ENCODE data around the gene TRAPPC8.

DNA sequence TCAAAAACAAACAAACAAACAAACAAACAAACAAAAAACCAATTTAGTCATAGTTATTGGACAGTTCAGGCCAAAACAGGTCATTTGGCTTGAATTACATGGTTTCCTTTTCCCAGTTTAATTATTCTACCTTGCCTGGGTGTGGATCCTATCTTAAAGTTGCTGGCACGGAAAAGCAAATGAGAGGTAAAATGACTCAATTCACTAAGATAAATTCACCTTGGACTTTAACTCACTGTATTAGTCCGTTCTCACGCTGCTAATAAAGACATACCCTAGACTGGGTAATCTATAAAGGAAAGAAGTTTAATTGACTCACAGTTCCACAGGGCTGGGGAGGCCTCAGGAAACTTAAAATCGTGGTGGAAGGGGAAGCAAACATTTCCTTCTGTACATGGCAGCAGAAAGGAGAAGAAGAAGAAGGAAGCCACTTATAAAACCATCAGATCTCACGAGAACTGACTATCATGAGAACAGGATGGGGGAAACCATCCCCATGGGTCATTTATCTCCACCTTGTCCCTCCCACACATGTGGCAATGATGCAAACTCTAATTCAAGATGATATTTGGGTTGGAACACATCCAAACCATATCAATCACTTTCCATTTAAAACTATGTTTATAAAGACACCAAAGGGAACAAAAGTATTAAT lies 22.5 kb upstream of the TRAPPC8 start:
- TF ChIP-seq TAF1 (CRISPR knock-in tag; IDR thresholded peaks at IDR 0.05) (no peak), SP1 (IDR thresholded peaks at IDR 0.05) (no peak), SP1 (CRISPR knock-in tag; IDR thresholded peaks at IDR 0.05) (no peak), ZNF337 (CRISPR knock-in tag; IDR thresholded peaks at IDR 0.05; ENCODE audit: borderline replicate concordance, low read depth) (no peak), EZH2 (conservative IDR thresholded peaks at IDR 0.05; ENCODE audit: low read depth, low read length) (no peak), POLR2AphosphoS5 (IDR thresholded peaks at IDR 0.05; ENCODE audit: low read depth, low read length) (no peak), ZNF251 (CRISPR knock-in tag; IDR thresholded peaks at IDR 0.05) (no peak), CHD4 (IDR thresholded peaks at IDR 0.05; ENCODE audit: borderline replicate concordance, low read length) (no peak), EP300 (IDR thresholded peaks at IDR 0.05; ENCODE audit: low read depth in 2 of 2, low read length in 2 of 2) (no peak), EP300 (CRISPR knock-in tag; IDR thresholded peaks at IDR 0.05; ENCODE audit: borderline replicate concordance) (no peak), ZFP36 (IDR thresholded peaks at IDR 0.05; ENCODE audit: borderline replicate concordance, low read depth, low read length, partially characterized antibody) (no peak), ESRRA (CRISPR knock-in tag; IDR thresholded peaks at IDR 0.05; ENCODE audit: low read depth) (no peak)
- TF ChIP-seq, protein P1, sequence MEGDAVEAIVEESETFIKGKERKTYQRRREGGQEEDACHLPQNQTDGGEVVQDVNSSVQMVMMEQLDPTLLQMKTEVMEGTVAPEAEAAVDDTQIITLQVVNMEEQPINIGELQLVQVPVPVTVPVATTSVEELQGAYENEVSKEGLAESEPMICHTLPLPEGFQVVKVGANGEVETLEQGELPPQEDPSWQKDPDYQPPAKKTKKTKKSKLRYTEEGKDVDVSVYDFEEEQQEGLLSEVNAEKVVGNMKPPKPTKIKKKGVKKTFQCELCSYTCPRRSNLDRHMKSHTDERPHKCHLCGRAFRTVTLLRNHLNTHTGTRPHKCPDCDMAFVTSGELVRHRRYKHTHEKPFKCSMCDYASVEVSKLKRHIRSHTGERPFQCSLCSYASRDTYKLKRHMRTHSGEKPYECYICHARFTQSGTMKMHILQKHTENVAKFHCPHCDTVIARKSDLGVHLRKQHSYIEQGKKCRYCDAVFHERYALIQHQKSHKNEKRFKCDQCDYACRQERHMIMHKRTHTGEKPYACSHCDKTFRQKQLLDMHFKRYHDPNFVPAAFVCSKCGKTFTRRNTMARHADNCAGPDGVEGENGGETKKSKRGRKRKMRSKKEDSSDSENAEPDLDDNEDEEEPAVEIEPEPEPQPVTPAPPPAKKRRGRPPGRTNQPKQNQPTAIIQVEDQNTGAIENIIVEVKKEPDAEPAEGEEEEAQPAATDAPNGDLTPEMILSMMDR (CRISPR knock-in tag; IDR thresholded peaks at IDR 0.05): no peak
